Activated T-helper 2 cell treated with anti-CD3 and anti-CD28 coated beads, Interferon-gamma antibody, Interleukin-2, Interleukin-4, amounts not matched to agents 10 μg/mL and 5 μg/mL and 100 μg/mL, durations not matched to agents 14 hours and 24 hours and 36 hours (primary cell): ENCODE results near the gene CEP72. TPM values are rescaled to one million over a fixed set of nuclear protein-coding genes. Genes with fewer than 3 reads are reported as not detected.

Experiments used
- DNase-seq: peaks from one replicate; pipeline ENCODE4 v3.0.0; 2021; ENCODE audit warnings: low spot score
- H3K27ac Mint-ChIP-seq: one replicate; pipeline ENCODE4 v1.8.0; 2021; ENCODE audit warnings: mixed read lengths
- H3K27me3 Mint-ChIP-seq: one replicate; pipeline ENCODE4 v1.8.0; 2021; ENCODE audit warnings: low read depth, mixed read lengths
- H3K36me3 Mint-ChIP-seq: one replicate; pipeline ENCODE4 v1.8.0; 2021; ENCODE audit warnings: low read depth, mixed read lengths
- H3K4me1 Mint-ChIP-seq: one replicate; pipeline ENCODE4 v1.8.0; 2021; ENCODE audit warnings: low read depth, mixed read lengths
- H3K4me3 Mint-ChIP-seq: one replicate; pipeline ENCODE4 v1.8.0; 2021; ENCODE audit warnings: low read depth, mild to moderate bottlenecking, moderate library complexity, mixed read lengths
- H3K9me3 Mint-ChIP-seq: one replicate; pipeline ENCODE4 v1.8.0; 2021; ENCODE audit warnings: mixed read lengths
- intact Hi-C: fragments of 100-400 bp; cut with micrococcal nuclease; formaldehyde crosslinking; loops from one replicate; pipeline ENCODE4 v1.15.1; 2023
- total RNA-seq: library from RNA; stranded (reverse); gene quantifications from 2 replicates; pipeline ENCODE4 v1.2.3, GENCODE V29; 2022

The CEP72 gene
- total RNA-seq, 1 donor from 2014 or later, result 30.2 TPM

- no peak overlapping the region for H3K4me3 Mint-ChIP-seq
- peaks cover 5% of the 10 kb centered on the region for H3K9me3 Mint-ChIP-seq
- H3K36me3 Mint-ChIP-seq, result no peaks in the 10 kb centered on the region
- DNase-seq, result no peak
- intact Hi-C loops, result no loop called here
- peaks cover 20% of the 10 kb centered on the region for H3K27me3 Mint-ChIP-seq
- no peaks in the 10 kb centered on the region for H3K4me1 Mint-ChIP-seq
- H3K27ac Mint-ChIP-seq, result no peak overlapping the region
Observed at GRCh38 chr5:583645-584044, 28.5 kb upstream of the CEP72 start.

- intact Hi-C loops, result no loop called here
- H3K4me1 Mint-ChIP-seq, result no peaks in the 10 kb centered on the region
- H3K36me3 Mint-ChIP-seq, result no peaks in the 10 kb centered on the region
Observed at GRCh38 chr5:584216-584615, 27.9 kb upstream of the CEP72 start.

DNA sequence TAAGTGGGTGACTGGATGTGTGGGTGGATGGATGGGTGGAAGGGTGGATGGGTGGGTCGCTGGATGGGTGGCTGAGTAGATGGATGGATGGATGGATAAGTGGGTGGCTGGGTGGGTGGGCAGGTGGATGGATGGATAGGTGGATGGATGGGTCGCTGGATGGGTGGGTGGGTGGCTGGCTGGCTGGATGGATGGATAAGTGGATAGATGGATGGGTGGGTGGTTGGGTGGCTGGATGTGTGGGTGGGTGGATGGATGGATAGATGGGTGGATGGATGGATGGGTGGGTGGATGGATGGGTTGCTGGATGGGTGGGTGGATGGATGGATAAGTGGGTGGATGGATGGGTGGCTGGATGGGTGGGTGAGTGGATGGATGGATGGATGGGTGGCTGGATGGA, 27.3 kb upstream of the CEP72 start:
- Mint-ChIP-seq H3K4me1 (no peaks in the 10 kb centered on the region), H3K9me3 (peaks cover 11% of the 10 kb centered on the region), H3K27ac (no peak overlapping the region), H3K36me3 (no peaks in the 10 kb centered on the region), H3K27me3 (peaks cover 14% of the 10 kb centered on the region), H3K4me3 (no peak overlapping the region)
- no peak for DNase-seq
- intact Hi-C loops, result no loop called here

More at GRCh38 chr5:584216-584615, 27.9 kb upstream of the CEP72 start:
- H3K27ac Mint-ChIP-seq, result no peak overlapping the region
- DNase-seq, result no peak
- peaks cover 16% of the 10 kb centered on the region for H3K27me3 Mint-ChIP-seq
- H3K4me3 Mint-ChIP-seq, result no peak overlapping the region
- peaks cover 5% of the 10 kb centered on the region for H3K9me3 Mint-ChIP-seq

GRCh38 chr5:585556-585955, 26.6 kb upstream of the CEP72 start:
- no peak for DNase-seq
- Mint-ChIP-seq H3K4me3 (no peak overlapping the region), H3K9me3 (peaks cover 11% of the 10 kb centered on the region), H3K27ac (no peak overlapping the region), H3K27me3 (peaks cover 8% of the 10 kb centered on the region), H3K4me1 (no peaks in the 10 kb centered on the region), H3K36me3 (no peaks in the 10 kb centered on the region)
- intact Hi-C loops, result no loop called here

DNA sequence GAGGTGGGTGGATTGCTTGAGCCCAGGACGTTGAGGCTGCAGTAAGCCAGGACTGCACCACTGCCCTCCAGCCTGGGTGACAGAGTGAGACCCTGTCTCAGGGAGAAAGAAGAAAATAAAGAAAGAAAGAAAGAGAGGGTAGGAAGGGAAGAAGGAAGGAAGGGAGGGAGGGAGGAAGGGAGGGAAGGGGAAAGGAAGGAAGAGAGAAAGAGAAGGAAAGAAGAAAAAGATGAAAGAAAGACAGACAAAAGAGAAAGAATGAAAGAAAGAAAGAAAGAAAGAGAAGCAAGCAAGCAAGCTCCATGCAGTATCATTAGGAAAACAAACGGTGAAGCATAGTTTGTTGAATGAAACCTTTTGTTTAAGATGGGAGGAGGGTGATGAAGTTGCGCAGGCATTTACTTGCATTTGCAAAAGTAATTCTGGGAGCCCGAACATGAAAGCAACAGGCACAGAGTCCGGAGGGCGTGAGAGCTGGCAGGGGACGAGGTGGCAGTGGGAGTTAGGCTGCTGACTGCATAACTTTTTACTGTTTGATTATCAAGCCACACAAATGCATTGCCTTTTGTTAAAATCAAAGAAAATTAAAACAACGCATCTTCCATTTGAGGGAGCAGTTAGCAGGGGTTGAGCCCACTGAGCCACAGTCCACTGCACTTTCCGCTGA, 26.0 kb upstream of the CEP72 start:
- H3K36me3 Mint-ChIP-seq, result no peaks in the 10 kb centered on the region
- peaks cover 11% of the 10 kb centered on the region for H3K27me3 Mint-ChIP-seq
- no peaks in the 10 kb centered on the region for H3K4me1 Mint-ChIP-seq
- no peak overlapping the region for H3K27ac Mint-ChIP-seq
- H3K4me3 Mint-ChIP-seq, result no peak overlapping the region
- no peak for DNase-seq
- H3K9me3 Mint-ChIP-seq, result peaks cover 11% of the 10 kb centered on the region
- intact Hi-C loops, result no loop called here

- intact Hi-C loops, result no loop called here
- Mint-ChIP-seq H3K4me1 (no peaks in the 10 kb centered on the region), H3K27me3 (peaks cover 13% of the 10 kb centered on the region)
Observed at GRCh38 chr5:586751-587285, 25.3 kb upstream of the CEP72 start.

DNA sequence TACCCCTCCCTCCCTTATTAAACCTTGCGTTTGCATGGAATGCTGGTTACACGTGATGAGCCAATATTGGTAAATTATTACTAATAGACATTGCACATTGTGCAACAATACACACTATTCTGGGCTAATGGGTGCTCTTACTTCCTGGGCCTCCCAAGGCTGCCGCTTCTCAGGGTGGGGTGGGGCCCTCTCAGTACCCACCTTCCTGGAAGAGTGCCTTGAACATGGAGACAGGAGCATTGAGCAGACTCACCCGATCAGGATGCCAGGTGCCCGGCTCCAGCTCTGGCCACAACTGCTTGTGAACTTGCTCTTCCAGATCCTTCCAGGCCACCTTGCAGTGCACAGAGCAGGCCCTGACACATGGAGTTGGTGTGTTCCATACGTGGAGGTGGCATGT, 24.7 kb upstream of the CEP72 start:
- no peaks in the 10 kb centered on the region for H3K4me1 Mint-ChIP-seq
- peaks cover 11% of the 10 kb centered on the region for H3K9me3 Mint-ChIP-seq
- no peak for DNase-seq
- intact Hi-C loops, result no loop called here
- no peaks in the 10 kb centered on the region for H3K36me3 Mint-ChIP-seq
- no peak overlapping the region for H3K4me3 Mint-ChIP-seq
- no peak overlapping the region for H3K27ac Mint-ChIP-seq
- H3K27me3 Mint-ChIP-seq, result peaks cover 11% of the 10 kb centered on the region

More at GRCh38 chr5:586751-587285, 25.3 kb upstream of the CEP72 start:
- no peaks in the 10 kb centered on the region for H3K36me3 Mint-ChIP-seq
- peaks cover 11% of the 10 kb centered on the region for H3K9me3 Mint-ChIP-seq
- no peak overlapping the region for H3K4me3 Mint-ChIP-seq
- H3K27ac Mint-ChIP-seq, result no peak overlapping the region
- DNase-seq, result no peak

DNA sequence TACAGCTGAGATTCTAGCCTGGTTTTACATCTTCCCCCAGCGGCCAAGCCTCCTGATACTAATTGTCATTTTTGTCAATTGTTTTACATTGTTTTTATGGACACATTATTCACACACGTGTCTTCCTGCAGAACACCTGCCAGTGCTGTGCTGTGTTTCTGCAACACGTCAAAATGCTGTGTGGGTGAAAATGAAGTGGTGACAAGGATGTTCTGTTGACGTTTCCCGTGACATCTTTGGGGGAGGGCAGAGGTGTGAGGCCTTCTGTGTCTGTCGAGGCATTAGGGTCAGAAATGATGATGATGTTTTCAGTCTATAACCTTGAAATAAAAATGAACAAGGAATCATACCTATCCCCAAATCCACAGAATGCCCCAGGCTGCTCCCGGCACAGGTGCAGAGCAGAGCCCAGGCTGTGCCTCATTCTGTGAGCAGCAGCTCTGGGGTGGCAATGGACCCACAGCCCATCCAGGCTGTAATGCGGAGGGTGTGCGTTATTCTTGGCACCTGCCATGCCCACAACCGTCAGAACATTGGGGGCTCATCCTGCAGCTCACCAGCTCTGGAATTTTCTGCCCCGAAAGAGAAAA, 23.6 kb upstream of the CEP72 start:
- Mint-ChIP-seq H3K27me3 (peaks cover 11% of the 10 kb centered on the region), H3K27ac (no peak overlapping the region), H3K4me3 (no peak overlapping the region), H3K36me3 (no peaks in the 10 kb centered on the region), H3K9me3 (peaks cover 7% of the 10 kb centered on the region), H3K4me1 (no peaks in the 10 kb centered on the region)
- intact Hi-C loops, result no loop called here
- no peak for DNase-seq

DNA sequence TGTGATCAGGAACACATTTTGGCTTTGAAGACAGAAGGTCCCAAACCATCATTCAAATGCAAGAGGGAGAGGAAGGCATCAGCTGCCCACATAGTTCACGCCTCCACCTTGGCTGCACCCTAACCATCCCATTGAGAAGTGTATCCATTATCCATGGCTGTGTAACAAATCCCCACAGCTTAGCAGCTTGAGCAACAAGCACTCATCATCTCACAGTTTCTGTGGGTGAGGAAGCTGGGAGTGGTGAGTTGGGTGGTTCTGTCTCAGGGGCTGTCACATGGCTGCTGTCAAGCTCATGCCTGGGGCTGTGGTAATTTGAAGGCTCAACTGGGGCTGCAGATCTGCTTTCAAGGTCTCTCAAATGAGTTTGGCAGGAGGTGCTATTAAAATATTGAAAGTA, 23.0 kb upstream of the CEP72 start:
- Mint-ChIP-seq H3K36me3 (no peaks in the 10 kb centered on the region), H3K27ac (no peak overlapping the region), H3K9me3 (peaks cover 5% of the 10 kb centered on the region), H3K27me3 (peaks cover 14% of the 10 kb centered on the region), H3K4me3 (no peak overlapping the region), H3K4me1 (no peaks in the 10 kb centered on the region)
- no peak for DNase-seq
- intact Hi-C loops, result no loop called here

GRCh38 chr5:589588-589987, 22.6 kb upstream of the CEP72 start:
- Mint-ChIP-seq H3K27ac (no peak overlapping the region), H3K27me3 (peaks cover 18% of the 10 kb centered on the region), H3K36me3 (no peaks in the 10 kb centered on the region), H3K9me3 (peaks cover 5% of the 10 kb centered on the region), H3K4me3 (no peak overlapping the region), H3K4me1 (no peaks in the 10 kb centered on the region)
- intact Hi-C loops, result no loop called here
- no peak for DNase-seq

GRCh38 chr5:590346-590745, 21.8 kb upstream of the CEP72 start:
- Mint-ChIP-seq H3K4me3 (no peak overlapping the region), H3K36me3 (no peaks in the 10 kb centered on the region), H3K27me3 (peaks cover 23% of the 10 kb centered on the region), H3K9me3 (peaks cover 5% of the 10 kb centered on the region), H3K27ac (no peak overlapping the region), H3K4me1 (no peaks in the 10 kb centered on the region)
- intact Hi-C loops, result no loop called here
- DNase-seq, result no peak

GRCh38 chr5:591746-592145, 20.4 kb upstream of the CEP72 start:
- intact Hi-C loops, result no loop called here
- no peak for DNase-seq
- peaks cover 5% of the 10 kb centered on the region for H3K9me3 Mint-ChIP-seq
- H3K27me3 Mint-ChIP-seq, result peaks cover 36% of the 10 kb centered on the region
- no peaks in the 10 kb centered on the region for H3K4me1 Mint-ChIP-seq
- no peak overlapping the region for H3K27ac Mint-ChIP-seq
- H3K36me3 Mint-ChIP-seq, result no peaks in the 10 kb centered on the region
- no peak overlapping the region for H3K4me3 Mint-ChIP-seq

- H3K36me3 Mint-ChIP-seq, result no peaks in the 10 kb centered on the region
- H3K9me3 Mint-ChIP-seq, result peaks cover 5% of the 10 kb centered on the region
- H3K27ac Mint-ChIP-seq, result no peak overlapping the region
- H3K4me1 Mint-ChIP-seq, result no peaks in the 10 kb centered on the region
- DNase-seq, result no peak
- no peak overlapping the region for H3K4me3 Mint-ChIP-seq
- H3K27me3 Mint-ChIP-seq, result peaks cover 39% of the 10 kb centered on the region
- intact Hi-C loops, result no loop called here
Observed at GRCh38 chr5:592158-592557, 20.0 kb upstream of the CEP72 start.
